ENCODE measurements around the gene PSMD7. TPM values are rescaled to one million over a fixed set of nuclear protein-coding genes. Genes with fewer than 3 reads are reported as not detected.
"Not testable (repeated sequence)": the region's sequence is repeated elsewhere in the genome, so short reads cannot be mapped to it uniquely, and the experiment has no call there.

The PSMD7 gene
- total and polyA plus RNA-seq, 10 of the 15 experiments (the other 5 are each of a cell fraction or from before 2014, with no cell fraction given) = 64.3 to 199 (median 100) TPM

DNA sequence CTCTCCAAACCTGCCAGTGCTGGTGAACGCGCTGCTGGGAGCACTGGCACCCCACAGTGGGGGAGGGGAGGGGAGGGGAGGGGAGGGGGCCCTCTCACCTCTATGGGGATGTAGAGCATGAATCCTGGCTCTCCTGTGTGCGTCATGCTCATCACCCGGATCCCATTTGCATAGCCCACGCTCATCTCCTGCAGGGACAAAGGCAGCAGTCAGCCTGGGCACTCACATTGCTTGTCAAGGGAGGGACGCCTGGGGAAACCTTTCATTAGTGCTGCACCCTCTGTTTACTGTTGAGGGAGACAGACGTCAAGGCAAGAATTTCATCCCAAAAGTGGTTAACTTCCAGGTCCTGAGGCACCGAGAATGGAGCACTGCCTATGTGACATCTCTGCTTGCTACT is 35.9 kb downstream of the PSMD7 start:
- RAD21 ChIA-PET (ENCODE audit: unreplicated experiment); ATAC-seq; intact Hi-C loops (cut with micrococcal nuclease; ENCODE audit: unreplicated experiment); H3K4me1 ChIP-seq (ENCODE audit: control insufficient read depth, insufficient read depth, low read length); POLR2A ChIA-PET; H3K36me3 ChIP-seq (ENCODE audit: control insufficient read depth in 2 of 2, insufficient read depth in 2 of 2, low read length in 1 of 2); CTCF ChIA-PET; FAIRE-seq; DNase-seq (ENCODE audit: low read depth, low spot score); BruUV-seq (replicated peaks); H3K9ac ChIP-seq (ENCODE audit: control insufficient read depth, insufficient read depth, low read length); SMC1A ChIA-PET (ENCODE audit: uncharacterized antibody, unreplicated experiment); in situ Hi-C loops (cut with MboI); H3K27ac ChIP-seq (ENCODE audit: control insufficient read depth, insufficient read depth); H4K20me1 ChIP-seq (ENCODE audit: control insufficient read depth, insufficient read depth); H2AFZ ChIP-seq (ENCODE audit: control insufficient read depth, low read depth, low read length); H3K4me3 ChIP-seq; H3K9me3 ChIP-seq (replicated peaks; ENCODE audit: control insufficient read depth, insufficient read depth, low read length); H3K27me3 ChIP-seq (replicated peaks in 1 of 2; ENCODE audit: control insufficient read depth in 2 of 2, insufficient read depth in 2 of 2, low read length in 1 of 2); H3K4me2 ChIP-seq (ENCODE audit: control insufficient read depth, insufficient read depth); H3K79me2 ChIP-seq (ENCODE audit: control insufficient read depth, insufficient read depth, low read length): not testable (repeated sequence)
- 96% methylated on average over 4 of the region's 8 CpGs for whole genome bisulfite sequencing (ENCODE audit: insufficient coverage, insufficient replicate concordance, low lambda C conversion rate, missing lambda C conversion rate)

DNA sequence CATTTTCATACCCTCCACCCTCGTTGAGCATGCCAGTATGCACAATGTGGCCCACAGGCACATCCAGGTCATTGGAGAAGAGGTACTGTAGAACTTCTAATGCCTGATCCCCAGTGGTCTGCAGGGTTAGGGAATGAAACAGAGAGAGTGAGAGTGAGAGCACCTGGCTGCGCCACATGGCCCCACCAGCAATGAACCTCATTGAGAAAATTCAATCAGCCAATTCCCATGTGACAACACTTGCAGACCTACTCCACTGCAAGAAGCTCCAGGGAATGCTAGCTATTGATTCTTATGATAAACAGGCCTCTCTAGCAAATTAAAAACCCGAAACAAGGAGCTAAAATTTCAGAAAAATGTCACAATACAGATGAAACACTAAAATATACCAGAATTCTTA is 40.9 kb downstream of the PSMD7 start:
- H3K9ac ChIP-seq (ENCODE audit: control insufficient read depth, insufficient read depth, low read length); intact Hi-C loops (cut with micrococcal nuclease; ENCODE audit: unreplicated experiment); ATAC-seq; H3K27ac ChIP-seq (ENCODE audit: control insufficient read depth, insufficient read depth); H3K27me3 ChIP-seq (replicated peaks in 1 of 2; ENCODE audit: control insufficient read depth in 2 of 2, insufficient read depth in 2 of 2, low read length in 1 of 2); H4K20me1 ChIP-seq (ENCODE audit: control insufficient read depth, insufficient read depth); in situ Hi-C loops (cut with MboI); H3K4me2 ChIP-seq (ENCODE audit: control insufficient read depth, insufficient read depth); RAD21 ChIA-PET (ENCODE audit: unreplicated experiment); SMC1A ChIA-PET (ENCODE audit: uncharacterized antibody, unreplicated experiment); H3K9me3 ChIP-seq (replicated peaks; ENCODE audit: control insufficient read depth, insufficient read depth, low read length); POLR2A ChIA-PET; H3K4me3 ChIP-seq; H3K79me2 ChIP-seq (ENCODE audit: control insufficient read depth, insufficient read depth, low read length); BruUV-seq (replicated peaks); H3K36me3 ChIP-seq (ENCODE audit: control insufficient read depth in 2 of 2, insufficient read depth in 2 of 2, low read length in 1 of 2); FAIRE-seq; DNase-seq (ENCODE audit: low read depth, low spot score); CTCF ChIA-PET; H3K4me1 ChIP-seq (ENCODE audit: control insufficient read depth, insufficient read depth, low read length); H2AFZ ChIP-seq (ENCODE audit: control insufficient read depth, low read depth, low read length): not testable (repeated sequence)
- 73% methylated on average over 3 of the region's 3 CpGs for WGBS (ENCODE audit: insufficient coverage, insufficient replicate concordance, low lambda C conversion rate, missing lambda C conversion rate)

- RAD21 ChIA-PET (ENCODE audit: unreplicated experiment); H3K9me3 ChIP-seq (replicated peaks; ENCODE audit: control insufficient read depth, insufficient read depth, low read length); H4K20me1 ChIP-seq (ENCODE audit: control insufficient read depth, insufficient read depth); H3K27me3 ChIP-seq (replicated peaks in 1 of 2; ENCODE audit: control insufficient read depth in 2 of 2, insufficient read depth in 2 of 2, low read length in 1 of 2); H3K9ac ChIP-seq (ENCODE audit: control insufficient read depth, insufficient read depth, low read length); ATAC-seq; H3K4me3 ChIP-seq; in situ Hi-C loops (cut with MboI); H3K4me1 ChIP-seq (ENCODE audit: control insufficient read depth, insufficient read depth, low read length); POLR2A ChIA-PET; FAIRE-seq; BruUV-seq (replicated peaks); H3K27ac ChIP-seq (ENCODE audit: control insufficient read depth, insufficient read depth); H3K4me2 ChIP-seq (ENCODE audit: control insufficient read depth, insufficient read depth); H2AFZ ChIP-seq (ENCODE audit: control insufficient read depth, low read depth, low read length); DNase-seq (ENCODE audit: low read depth, low spot score); H3K36me3 ChIP-seq (ENCODE audit: control insufficient read depth in 2 of 2, insufficient read depth in 2 of 2, low read length in 1 of 2); H3K79me2 ChIP-seq (ENCODE audit: control insufficient read depth, insufficient read depth, low read length); CTCF ChIA-PET; intact Hi-C loops (cut with micrococcal nuclease; ENCODE audit: unreplicated experiment): not testable (repeated sequence)
- WGBS (ENCODE audit: insufficient coverage, insufficient replicate concordance, low lambda C conversion rate, missing lambda C conversion rate) = 93% methylated on average over 10 of the region's 10 CpGs
- SMC1A ChIA-PET (ENCODE audit: uncharacterized antibody, unreplicated experiment) = interaction anchor here (0.6 kb wide), 1 partner anchor 29 kb away, joined by 4 read pairs; no protein-coding TSS in a partner anchor
Measured at GRCh38 chr16:74339226-74339625, 42.6 kb downstream of the PSMD7 start.

GRCh38 chr16:74353038-74353437 is 56.4 kb downstream of the PSMD7 start:
- H3K79me2 ChIP-seq (ENCODE audit: control insufficient read depth, insufficient read depth, low read length); POLR2A ChIA-PET; H3K4me1 ChIP-seq (ENCODE audit: control insufficient read depth, insufficient read depth, low read length); intact Hi-C loops (cut with micrococcal nuclease; ENCODE audit: unreplicated experiment); BruUV-seq (replicated peaks); H3K4me3 ChIP-seq; H3K27ac ChIP-seq (ENCODE audit: control insufficient read depth, insufficient read depth); H3K27me3 ChIP-seq (replicated peaks in 1 of 2; ENCODE audit: control insufficient read depth in 2 of 2, insufficient read depth in 2 of 2, low read length in 1 of 2); SMC1A ChIA-PET (ENCODE audit: uncharacterized antibody, unreplicated experiment); CTCF ChIA-PET; RAD21 ChIA-PET (ENCODE audit: unreplicated experiment); H3K36me3 ChIP-seq (ENCODE audit: control insufficient read depth in 2 of 2, insufficient read depth in 2 of 2, low read length in 1 of 2); H3K9me3 ChIP-seq (replicated peaks; ENCODE audit: control insufficient read depth, insufficient read depth, low read length); FAIRE-seq; H3K9ac ChIP-seq (ENCODE audit: control insufficient read depth, insufficient read depth, low read length); in situ Hi-C loops (cut with MboI); H4K20me1 ChIP-seq (ENCODE audit: control insufficient read depth, insufficient read depth); DNase-seq (ENCODE audit: low read depth, low spot score); ATAC-seq; H2AFZ ChIP-seq (ENCODE audit: control insufficient read depth, low read depth, low read length); H3K4me2 ChIP-seq (ENCODE audit: control insufficient read depth, insufficient read depth): not testable (repeated sequence)
- 97% methylated on average over 4 of the region's 4 CpGs for WGBS (ENCODE audit: insufficient coverage, insufficient replicate concordance, low lambda C conversion rate, missing lambda C conversion rate)
